Measurements from ENCODE around the gene ARHGEF11. TPM values are rescaled to one million over a fixed set of nuclear protein-coding genes. Genes with fewer than 3 reads are reported as not detected.

Gene ARHGEF11
- total and polyA plus RNA-seq, 4 donors, result 14.2 to 44.1 (median 31.9) TPM

DNA sequence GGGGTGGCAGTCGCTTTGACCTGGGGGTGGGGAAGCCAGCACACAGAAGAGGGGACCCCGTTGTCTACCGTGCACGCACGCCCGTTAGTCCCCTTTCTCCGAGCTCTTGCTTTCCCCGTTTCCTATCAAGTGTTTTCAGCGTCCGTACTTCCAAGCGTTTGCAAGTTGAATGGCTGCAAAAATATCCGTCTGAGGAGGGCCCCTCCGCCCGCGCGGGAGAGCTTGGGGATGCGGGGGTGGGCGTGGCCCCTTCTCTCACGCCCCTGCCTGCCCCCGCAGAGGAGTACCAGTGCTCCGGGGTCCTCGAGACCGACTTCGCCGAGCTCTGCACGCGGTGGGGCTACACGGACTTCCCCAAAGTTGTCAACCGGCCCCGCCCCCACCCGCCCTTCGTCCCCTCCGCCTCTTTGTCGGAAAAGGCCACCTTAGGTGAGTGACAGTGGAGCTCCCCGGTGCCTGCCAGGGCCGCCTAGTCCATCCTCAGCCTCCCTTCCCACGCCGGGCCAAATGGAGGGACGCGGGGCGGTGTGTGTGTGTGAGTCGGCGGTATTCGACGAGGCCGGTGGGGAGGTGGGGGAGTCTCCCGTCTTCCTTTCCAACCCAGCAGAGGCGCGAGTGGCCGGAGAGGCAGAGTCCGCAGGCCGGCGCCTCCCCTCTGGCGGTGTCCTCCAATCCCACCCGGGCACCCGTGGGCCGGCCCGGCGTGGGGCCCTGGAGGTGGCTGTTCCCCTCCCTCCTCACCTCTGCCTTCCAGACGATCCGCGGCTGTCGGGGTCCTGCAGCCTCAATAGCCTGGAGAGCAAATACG is 121.7 kb downstream of the ARHGEF11 start:
- DNase-seq, result no peak

GRCh38 chr1:156922986-156923669 is 122.4 kb downstream of the ARHGEF11 start:
- peaks cover 0 to 15% (median 10%) of the 10 kb centered on the region in 5 donors for H3K4me1 ChIP-seq (ENCODE audit: control insufficient read depth in 5 of 5, insufficient read depth in 5 of 5, low read length in 5 of 5)
- no peak overlapping the region for H3K9ac ChIP-seq (ENCODE audit: insufficient read depth in 1 of 2, low read length in 2 of 2)
- H3K36me3 ChIP-seq (ENCODE audit: control insufficient read depth in 4 of 4, insufficient read depth in 4 of 4, low read length in 4 of 4), result no peaks in the 10 kb centered on the region
- no peak overlapping the region for H3K4me3 ChIP-seq
- no peak for DNase-seq
- H3K27me3 ChIP-seq (ENCODE audit: control insufficient read depth in 3 of 3, insufficient read depth in 3 of 3, low read length in 2 of 3), result peaks cover 0 to 82% (median 69%) of the 10 kb centered on the region in 3 donors
- no peak overlapping the region for H3K27ac ChIP-seq (ENCODE audit: low read depth in 1 of 2, low read length in 1 of 2)
- H3K9me3 ChIP-seq (ENCODE audit: control insufficient read depth in 4 of 4, insufficient read depth in 3 of 4, low read length in 3 of 4), result no peaks in the 10 kb centered on the region
- no peak for ATAC-seq (ENCODE audit: insufficient read depth, low FRiP score)
- 16 to 17% methylated on average over 11 of the region's 11 CpGs for WGBS, 2 donors
- TF ChIP-seq, protein P1, sequence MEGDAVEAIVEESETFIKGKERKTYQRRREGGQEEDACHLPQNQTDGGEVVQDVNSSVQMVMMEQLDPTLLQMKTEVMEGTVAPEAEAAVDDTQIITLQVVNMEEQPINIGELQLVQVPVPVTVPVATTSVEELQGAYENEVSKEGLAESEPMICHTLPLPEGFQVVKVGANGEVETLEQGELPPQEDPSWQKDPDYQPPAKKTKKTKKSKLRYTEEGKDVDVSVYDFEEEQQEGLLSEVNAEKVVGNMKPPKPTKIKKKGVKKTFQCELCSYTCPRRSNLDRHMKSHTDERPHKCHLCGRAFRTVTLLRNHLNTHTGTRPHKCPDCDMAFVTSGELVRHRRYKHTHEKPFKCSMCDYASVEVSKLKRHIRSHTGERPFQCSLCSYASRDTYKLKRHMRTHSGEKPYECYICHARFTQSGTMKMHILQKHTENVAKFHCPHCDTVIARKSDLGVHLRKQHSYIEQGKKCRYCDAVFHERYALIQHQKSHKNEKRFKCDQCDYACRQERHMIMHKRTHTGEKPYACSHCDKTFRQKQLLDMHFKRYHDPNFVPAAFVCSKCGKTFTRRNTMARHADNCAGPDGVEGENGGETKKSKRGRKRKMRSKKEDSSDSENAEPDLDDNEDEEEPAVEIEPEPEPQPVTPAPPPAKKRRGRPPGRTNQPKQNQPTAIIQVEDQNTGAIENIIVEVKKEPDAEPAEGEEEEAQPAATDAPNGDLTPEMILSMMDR (IDR thresholded peaks at IDR 0.05; ENCODE audit: control extremely low read depth, extremely low read depth), result no peak

More for the DNA sequence above, 121.7 kb downstream of the ARHGEF11 start:
- 3 to 7% methylated on average over 61 to 64 of the region's 64 CpGs for WGBS, 2 donors
- peaks cover 0 to 15% (median 10%) of the 10 kb centered on the region in 5 donors for H3K4me1 ChIP-seq (ENCODE audit: control insufficient read depth in 5 of 5, insufficient read depth in 5 of 5, low read length in 5 of 5)
- H3K27me3 ChIP-seq (ENCODE audit: control insufficient read depth in 3 of 3, insufficient read depth in 3 of 3, low read length in 2 of 3), result peaks cover 0 to 90% (median 74%) of the 10 kb centered on the region in 3 donors
- no peaks in the 10 kb centered on the region for H3K9me3 ChIP-seq (ENCODE audit: control insufficient read depth in 4 of 4, insufficient read depth in 3 of 4, low read length in 3 of 4)
- H3K27ac ChIP-seq (ENCODE audit: low read depth in 1 of 2, low read length in 1 of 2), result no peak overlapping the region
- H3K9ac ChIP-seq (ENCODE audit: insufficient read depth in 1 of 2, low read length in 2 of 2), result no peak overlapping the region
- ATAC-seq (ENCODE audit: insufficient read depth, low FRiP score), result no peak
- TF ChIP-seq, protein P1 (IDR thresholded peaks at IDR 0.05; ENCODE audit: control extremely low read depth, extremely low read depth), result no peak
- H3K4me3 ChIP-seq, result no peak overlapping the region
- no peaks in the 10 kb centered on the region for H3K36me3 ChIP-seq (ENCODE audit: control insufficient read depth in 4 of 4, insufficient read depth in 4 of 4, low read length in 4 of 4)

DNA sequence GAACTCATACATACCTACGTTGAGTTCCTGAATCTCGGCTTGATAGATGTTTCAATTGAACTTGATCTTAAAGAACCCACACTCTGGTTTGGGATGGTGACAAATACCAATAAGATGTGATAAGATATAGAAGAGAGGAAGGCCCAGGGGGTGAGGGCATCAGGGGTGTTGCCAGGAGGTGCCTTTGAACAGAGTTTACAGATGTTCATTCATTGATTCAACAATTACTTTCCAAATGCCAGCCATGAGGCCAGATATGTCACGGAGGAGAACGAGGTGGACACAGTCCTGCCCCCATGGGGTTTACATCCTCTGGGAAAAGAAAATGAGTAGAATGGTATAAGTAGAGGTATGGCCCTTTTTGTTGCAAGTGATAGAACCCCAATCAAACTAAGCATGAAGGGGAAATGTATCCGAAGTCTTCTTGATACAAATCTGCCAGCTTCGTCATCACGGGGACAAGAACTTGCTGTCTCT is 124.5 kb downstream of the ARHGEF11 start:
- no peak for DNase-seq
- 68 to 69% methylated on average over 7 of the region's 7 CpGs for WGBS, 2 donors
- H3K36me3 ChIP-seq (ENCODE audit: control insufficient read depth in 4 of 4, insufficient read depth in 4 of 4, low read length in 4 of 4), result peaks cover 0 to 4% (median 1%) of the 10 kb centered on the region in 4 donors
- H3K9me3 ChIP-seq (ENCODE audit: control insufficient read depth in 4 of 4, insufficient read depth in 3 of 4, low read length in 3 of 4), result no peaks in the 10 kb centered on the region
- TF ChIP-seq, protein P1 (IDR thresholded peaks at IDR 0.05; ENCODE audit: control extremely low read depth, extremely low read depth), result no peak
- H3K4me3 ChIP-seq, result no peak overlapping the region
- no peak overlapping the region for H3K27ac ChIP-seq (ENCODE audit: low read depth in 1 of 2, low read length in 1 of 2)
- H3K4me1 ChIP-seq (ENCODE audit: control insufficient read depth in 5 of 5, insufficient read depth in 5 of 5, low read length in 5 of 5), result peaks cover 0 to 12% (median 10%) of the 10 kb centered on the region in 5 donors
- H3K27me3 ChIP-seq (ENCODE audit: control insufficient read depth in 3 of 3, insufficient read depth in 3 of 3, low read length in 2 of 3), result peaks cover 0 to 64% (median 51%) of the 10 kb centered on the region in 3 donors
- no peak for ATAC-seq (ENCODE audit: insufficient read depth, low FRiP score)
- H3K9ac ChIP-seq (ENCODE audit: insufficient read depth in 1 of 2, low read length in 2 of 2), result no peak overlapping the region

Measured in lung (tissue), 12 donors.